Cardiac septum (tissue), 1 donor: ENCODE measurements around the gene COTL1. TPM values are rescaled to one million over a fixed set of nuclear protein-coding genes. Genes with fewer than 3 reads are reported as not detected.

Source experiments
- DNase-seq: peaks from one replicate; pipeline ENCODE4 v3.0.0-alpha.2; 2020; ENCODE audit warnings: low spot score
- intact Hi-C: fragments of 100-400 bp; cut with DNase I; formaldehyde crosslinking; loops from one replicate; pipeline ENCODE4 v1.14.0; 2022
- total RNA-seq: library from RNA; stranded (reverse); fragmentation: NEBNext Ultra II Directional; extraction: Animal tissue kit (Norgen Biotek cat#: 25700); gene quantifications from one replicate; pipeline ENCODE4 v1.2.1, GENCODE V29; 2021
- donor health status: DM: no; HTN: no; CAD: no.

COTL1 gene
- total RNA-seq, 1 donor from 2014 or later = 11.0 TPM

DNA sequence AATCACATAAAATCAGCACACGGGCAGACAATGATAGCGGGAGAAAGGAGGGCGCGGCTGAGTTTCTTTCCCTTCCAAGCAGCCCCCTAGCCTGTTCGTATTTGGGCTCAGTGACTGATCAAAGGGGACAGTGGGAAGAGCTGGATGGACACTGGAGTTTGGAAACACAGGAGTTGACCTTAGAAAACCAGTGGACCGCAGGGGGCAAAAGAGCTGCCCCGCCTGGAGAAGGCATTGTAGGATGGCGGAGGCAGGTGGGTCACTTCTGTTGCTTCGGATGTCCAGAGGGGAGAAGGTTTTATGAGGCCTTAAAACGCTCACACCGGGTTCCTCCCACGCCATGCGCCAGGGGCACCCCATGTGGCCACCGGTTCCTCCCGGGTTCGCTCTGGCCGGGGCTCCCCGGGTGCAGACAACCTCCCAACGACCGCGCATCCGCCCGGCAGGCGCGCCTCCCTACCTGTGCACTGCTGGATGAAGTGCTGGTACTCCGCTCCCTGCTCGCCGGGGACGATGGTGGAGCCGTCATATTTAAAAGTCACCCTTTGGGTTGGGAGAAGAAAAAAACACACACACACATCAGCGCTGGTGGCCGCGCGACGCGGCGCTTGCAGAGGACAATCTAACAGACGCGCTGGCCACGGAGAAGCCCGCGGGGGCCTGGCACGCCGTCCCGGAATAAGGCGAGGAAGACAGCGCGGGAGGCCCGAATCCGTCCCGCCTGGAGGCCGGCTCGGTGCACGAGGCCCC, 662 bp downstream of the COTL1 start:
- intact Hi-C loops = no loop called here
- DNase-seq = no peak

DNA sequence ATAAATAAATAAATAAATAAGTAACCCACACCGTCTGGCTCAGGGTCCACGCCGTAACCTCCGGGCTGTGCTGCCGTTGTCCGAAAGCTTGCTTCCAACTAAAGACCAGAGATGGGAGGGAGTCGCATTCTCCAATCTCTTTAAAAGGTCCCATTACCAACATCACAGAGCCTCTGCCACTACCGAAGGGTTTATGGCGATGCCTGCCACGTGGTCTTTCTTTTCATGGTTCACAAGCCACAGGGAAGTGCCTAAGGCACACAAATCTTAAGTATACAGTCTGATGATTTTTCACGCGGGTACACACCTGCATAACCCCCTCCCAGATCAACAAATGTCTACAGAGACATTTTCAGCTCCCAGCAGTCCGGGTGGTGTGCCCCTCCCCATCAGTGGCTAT, 1.4 kb downstream of the COTL1 start:
- intact Hi-C loops = no loop called here

GRCh38 chr16:84614968-84615813, 2.7 kb downstream of the COTL1 start:
- intact Hi-C loops = no loop called here
- DNase-seq = no peak

More for the DNA sequence above, 1.4 kb downstream of the COTL1 start:
- DNase-seq = no peak

GRCh38 chr16:84614623-84614967, 3.3 kb downstream of the COTL1 start:
- no peak for DNase-seq
- intact Hi-C loops = no loop called here

- intact Hi-C loops = no loop called here
These were observed 3.8 kb downstream of the COTL1 start for GRCh38 chr16:84614073-84614459.

DNA sequence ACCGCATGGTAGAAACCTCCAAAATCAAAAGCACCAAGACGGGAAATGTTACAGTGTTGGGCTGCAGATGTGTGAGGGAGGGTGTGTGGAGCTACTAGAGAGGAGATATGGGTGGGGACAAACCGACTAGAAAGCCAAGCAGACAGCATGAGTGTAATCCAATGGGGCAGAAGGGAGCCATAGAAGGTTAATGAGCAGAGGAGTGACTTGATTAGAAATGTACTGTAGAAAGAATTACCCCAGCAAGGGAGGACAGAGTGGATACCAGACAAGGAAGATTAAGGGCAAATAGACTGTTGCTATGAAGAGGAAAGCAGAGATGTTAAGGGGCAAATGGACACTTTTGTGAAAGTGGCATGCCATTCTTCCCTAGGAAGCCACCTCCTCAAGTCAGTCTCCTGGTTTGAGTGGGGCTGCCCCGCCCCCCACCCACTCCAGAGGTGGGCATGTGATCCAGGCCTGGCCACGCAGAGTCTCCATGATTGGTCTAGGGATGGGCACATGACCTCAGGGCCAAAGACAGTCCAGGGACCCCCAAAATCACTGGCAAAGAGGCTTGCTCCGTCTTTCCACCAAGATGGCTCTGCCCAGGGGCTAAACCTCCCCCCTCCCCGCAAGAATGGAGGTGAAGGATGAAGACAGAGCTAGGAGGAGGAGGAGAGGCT, 4.3 kb downstream of the COTL1 start:
- intact Hi-C loops = no loop called here
- DNase-seq = no peak

More at GRCh38 chr16:84614073-84614459, 3.8 kb downstream of the COTL1 start:
- DNase-seq = no peak

DNA sequence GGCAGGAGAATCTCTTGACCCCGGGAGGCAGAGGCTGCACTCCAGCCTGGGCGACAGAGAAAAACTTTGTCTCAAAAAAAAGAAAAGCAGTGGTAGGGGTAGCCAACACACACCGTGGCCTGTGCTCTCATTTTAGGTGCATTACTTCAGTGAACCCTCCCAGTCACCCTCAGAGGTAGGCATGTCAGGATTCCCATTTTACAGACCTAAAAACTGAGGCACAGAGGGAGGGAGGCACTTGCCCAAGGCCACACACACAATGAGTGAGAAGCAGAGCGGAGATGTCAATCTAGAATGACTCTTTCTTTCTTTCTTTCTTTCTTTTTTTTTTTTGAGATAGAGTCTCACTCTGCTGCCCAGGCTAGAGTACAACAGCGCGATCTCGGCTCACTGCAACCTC, 5.2 kb downstream of the COTL1 start:
- intact Hi-C loops = no loop called here
- no peak for DNase-seq

DNA sequence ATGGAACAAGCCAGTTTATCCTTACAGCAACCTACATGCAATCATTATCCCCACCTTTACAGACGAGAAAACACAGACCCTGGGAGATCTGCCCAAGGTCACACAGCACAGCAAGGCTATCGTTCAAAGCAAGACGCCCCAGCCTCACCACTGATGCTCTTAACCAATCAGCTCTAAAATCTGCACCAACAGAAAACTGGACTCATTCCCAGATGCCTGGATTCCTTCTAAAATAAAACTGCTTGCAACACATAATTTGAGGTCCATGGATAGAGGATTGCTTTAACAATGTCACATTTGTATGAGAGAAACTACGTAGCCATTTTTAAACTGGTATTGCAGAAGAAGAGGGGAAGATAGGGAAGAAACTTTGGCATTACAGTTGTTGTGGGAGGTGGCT, 6.8 kb downstream of the COTL1 start:
- DNase-seq = no peak
- intact Hi-C loops = no loop called here

DNA sequence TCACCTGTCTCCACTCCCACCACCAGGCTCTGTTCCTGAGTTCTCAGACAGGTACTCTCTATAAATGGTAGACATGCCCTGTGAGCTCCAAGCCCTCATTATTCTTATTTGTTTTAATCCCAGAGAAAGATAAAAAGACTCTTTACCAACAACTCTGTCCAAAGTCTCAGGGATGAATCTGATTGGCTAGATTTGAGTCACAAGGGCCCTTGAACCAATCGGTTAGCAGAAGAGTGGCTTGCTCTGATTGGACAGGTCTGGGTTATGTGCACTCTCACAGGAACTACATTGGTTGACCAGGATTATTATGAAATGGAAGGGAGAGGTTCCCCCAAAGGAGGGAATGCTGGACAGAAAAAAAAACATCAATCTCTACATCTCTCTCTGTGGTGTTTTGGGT, 7.5 kb downstream of the COTL1 start:
- intact Hi-C loops = no loop called here
- no peak for DNase-seq

DNA sequence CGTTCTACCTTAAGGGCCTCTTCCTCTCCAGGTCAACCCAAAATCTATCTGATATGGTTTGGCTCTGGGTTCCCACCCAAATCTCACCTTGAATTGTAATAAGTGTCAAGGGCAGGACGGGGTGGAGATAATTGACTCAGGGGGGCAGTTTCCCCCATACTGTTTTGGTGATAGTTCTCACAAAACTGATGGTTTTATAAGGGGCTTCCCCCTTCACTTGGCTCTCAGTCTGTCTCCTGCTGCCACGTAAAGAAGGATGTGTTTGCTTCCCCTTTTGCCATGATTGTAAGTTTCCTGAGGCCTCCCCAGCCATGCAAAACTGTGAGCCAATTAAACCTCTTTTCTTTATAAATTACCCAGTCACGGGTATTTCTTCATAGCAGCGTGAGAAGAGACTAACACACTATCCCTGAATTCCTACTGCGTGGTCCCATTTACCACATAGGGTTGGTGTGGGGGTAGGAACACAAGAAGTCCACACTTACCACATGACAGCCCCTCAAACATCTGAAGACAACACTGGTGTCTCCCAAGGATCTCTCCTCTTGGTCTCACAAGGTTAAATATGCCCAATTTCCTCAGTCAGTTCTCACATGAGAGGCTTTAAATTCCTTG, 8.2 kb downstream of the COTL1 start:
- intact Hi-C loops = no loop called here
- no peak for DNase-seq

DNA sequence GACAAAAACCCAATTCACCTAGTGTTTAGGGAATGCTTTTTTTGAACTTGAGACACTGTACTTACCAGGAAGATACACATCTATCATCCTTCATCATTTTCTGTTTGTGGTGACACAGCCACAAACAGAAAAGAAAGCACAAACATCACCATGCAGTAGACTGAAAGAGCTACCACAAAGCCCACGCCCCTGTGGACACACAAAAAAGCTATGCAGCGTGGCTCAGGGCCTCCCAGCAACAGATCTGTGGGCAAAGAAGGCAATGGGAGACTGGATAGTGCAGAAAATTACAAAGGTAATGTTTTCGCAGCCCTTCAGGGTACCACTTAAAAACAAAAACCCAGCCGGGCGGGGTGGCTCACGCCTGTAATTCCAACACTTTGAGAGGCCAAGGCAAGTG, 9.6 kb downstream of the COTL1 start:
- intact Hi-C loops = no loop called here
- DNase-seq = no peak

- intact Hi-C loops = no loop called here
- peak; percentile 85 for DNase-seq
These were observed 10.2 kb downstream of the COTL1 start for GRCh38 chr16:84607694-84608093.

GRCh38 chr16:84607061-84607460, 10.8 kb downstream of the COTL1 start:
- intact Hi-C loops = no loop called here
- DNase-seq = no peak

DNA sequence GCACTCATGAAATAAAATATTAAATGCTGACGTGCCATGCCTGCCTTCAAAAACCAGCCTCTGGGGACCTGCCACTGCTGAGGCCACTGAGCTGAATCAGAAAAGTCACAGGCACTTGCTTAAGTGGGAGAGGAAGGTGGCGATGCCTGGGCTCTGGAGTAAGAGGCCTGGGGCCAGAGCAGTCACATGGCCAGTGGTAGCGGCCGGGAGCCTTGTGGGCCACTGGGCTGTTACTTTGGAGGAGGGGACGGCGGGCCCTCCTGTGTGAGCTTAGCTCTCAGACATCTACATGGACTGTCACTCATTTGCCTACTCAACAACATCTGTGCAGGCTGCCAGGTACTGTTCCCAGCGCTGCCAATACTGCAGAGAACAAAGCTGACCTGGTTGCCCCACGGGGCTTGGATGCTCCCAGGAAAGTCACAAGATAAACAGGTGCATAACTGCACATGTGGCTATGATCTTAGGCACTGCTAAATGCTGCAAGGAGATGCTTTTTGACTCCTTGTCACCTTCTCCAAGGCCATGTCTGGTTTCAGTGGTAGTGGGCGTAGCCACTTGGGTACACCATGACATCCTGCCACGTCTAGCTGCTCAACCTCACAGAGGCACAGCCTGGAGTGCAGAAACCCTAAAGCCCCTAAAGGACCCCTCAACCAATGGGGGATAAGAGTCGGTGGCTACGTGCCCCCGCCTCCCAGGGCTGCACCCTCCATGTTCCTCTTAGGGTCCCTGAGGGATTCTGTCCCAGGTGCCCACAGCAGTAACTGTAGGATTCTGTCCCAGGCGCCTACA, 11.6 kb downstream of the COTL1 start:
- DNase-seq = no peak
- intact Hi-C loops = no loop called here

DNA sequence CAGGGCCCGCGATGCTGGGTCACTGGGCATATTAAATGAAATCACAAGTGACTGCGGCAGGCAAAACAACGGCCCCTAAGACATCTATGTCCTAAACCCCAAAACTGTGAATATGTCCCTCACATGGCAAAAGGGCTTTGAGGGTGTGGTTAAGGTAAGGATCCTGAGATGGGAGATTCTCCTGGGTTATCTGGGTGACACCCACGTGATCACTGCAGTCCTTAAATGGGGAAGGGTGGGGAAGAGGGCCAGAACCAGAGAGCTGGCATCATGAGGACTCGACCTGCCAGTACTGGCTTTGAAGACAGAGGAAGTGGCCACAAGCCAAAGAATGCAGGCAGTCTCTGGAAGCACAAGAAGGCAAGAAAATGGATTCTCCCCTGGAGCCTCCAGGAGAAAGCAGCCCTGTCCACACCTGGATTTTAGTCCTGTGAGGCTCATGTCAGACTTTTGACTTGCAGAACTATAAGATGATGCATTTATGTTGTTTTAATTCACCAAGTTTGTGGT, 12.5 kb downstream of the COTL1 start:
- no peak for DNase-seq
- intact Hi-C loops = no loop called here

DNA sequence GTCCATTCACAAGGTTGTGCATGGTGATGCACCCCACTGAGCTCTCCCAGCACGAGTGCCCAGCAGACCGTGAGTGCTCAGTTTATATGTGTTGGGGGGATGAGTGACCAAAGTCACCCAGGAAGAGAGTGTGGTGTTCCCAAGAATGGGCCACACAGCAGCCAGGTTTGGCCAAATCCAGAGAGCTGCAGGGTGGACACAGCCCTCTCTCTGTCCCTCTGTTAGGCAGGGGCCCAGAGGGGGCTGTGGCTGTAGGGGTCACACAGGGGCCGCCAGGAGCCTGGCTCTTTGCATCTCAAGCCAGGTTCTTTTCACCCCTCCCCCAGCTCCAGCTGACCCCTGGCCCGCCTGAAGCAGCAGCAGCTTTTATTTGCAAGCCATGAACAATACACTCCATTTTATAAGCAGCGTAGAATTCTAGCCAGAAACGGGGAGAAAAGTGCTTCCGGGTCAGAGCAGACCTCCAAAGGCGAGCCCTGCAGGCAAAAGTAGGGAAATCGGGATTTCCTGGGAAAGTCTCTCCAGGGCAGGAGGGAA, 13.3 kb downstream of the COTL1 start:
- intact Hi-C loops = no loop called here
- no peak for DNase-seq

DNA sequence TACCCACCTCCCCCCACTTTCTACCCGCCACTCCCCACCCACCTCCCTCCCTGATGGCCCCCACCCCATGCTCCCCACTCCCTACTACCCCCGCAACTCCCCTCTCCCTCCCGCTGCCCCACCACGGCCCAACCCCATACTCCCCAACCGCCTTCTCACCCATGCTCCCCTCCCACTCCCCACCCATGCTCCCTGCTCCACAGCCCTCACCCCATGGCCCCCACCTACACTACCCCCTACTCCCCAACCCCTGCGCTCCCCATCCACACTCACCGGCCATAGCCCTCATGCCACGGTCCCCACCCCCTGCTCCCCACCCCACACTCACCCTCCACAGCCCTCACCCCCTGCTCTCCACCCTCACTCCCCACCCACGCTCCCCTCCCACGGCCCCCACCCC, 13.9 kb downstream of the COTL1 start:
- no peak for DNase-seq
- intact Hi-C loops = no loop called here

- peak; percentile 92 for DNase-seq
- intact Hi-C loops = no loop called here
These were observed 14.6 kb downstream of the COTL1 start for GRCh38 chr16:84603140-84603816.
